ENCODE data around the gene ATP6V0D1. TPM values are rescaled to one million over a fixed set of nuclear protein-coding genes. Genes with fewer than 3 reads are reported as not detected.

Gene ATP6V0D1
- total RNA-seq, 1 donor from 2014 or later: 143 TPM

DNA sequence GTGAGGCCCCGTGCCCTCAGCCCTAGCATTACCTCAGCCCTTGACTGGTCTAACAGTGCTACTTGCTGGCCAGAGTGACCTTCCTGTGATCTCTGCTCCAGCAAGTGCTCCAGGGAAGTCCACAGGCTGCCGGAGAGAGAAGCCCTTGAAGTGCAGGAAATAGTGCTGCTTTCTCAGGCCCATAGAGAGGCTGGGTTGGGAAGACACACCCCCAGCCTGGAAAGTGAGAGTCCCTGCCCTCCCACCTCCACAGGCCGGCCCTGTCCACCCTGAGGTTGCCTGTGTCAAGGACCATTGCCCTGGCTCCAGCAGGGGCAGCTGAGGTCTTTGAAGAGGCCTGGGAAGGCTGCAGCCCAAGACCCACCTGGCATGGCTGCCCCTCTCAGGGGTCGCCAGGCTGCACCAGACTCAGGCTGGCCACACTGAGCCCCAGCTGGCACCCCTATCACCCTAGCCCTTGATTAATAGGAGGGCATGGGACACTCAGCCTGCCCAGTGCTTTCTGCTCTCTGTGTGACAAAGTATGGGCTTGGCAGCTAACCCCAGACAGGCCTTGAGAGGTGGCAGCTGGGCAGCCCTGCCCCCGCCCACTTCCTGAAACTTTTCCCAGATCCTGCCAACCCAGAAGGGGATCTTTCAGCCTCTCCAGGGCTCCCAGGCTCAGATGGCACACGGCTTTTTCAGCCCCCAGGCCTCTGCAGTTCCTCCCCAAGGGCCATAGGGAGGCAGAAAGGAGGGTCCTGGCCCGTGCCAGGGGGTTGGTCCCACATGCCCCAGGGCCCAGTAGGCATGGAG is 21.7 kb downstream of the ATP6V0D1 start:
- peak overlapping the region; percentile 77 for H3K27ac ChIP-seq
- TF ChIP-seq, protein P1, sequence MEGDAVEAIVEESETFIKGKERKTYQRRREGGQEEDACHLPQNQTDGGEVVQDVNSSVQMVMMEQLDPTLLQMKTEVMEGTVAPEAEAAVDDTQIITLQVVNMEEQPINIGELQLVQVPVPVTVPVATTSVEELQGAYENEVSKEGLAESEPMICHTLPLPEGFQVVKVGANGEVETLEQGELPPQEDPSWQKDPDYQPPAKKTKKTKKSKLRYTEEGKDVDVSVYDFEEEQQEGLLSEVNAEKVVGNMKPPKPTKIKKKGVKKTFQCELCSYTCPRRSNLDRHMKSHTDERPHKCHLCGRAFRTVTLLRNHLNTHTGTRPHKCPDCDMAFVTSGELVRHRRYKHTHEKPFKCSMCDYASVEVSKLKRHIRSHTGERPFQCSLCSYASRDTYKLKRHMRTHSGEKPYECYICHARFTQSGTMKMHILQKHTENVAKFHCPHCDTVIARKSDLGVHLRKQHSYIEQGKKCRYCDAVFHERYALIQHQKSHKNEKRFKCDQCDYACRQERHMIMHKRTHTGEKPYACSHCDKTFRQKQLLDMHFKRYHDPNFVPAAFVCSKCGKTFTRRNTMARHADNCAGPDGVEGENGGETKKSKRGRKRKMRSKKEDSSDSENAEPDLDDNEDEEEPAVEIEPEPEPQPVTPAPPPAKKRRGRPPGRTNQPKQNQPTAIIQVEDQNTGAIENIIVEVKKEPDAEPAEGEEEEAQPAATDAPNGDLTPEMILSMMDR (IDR thresholded peaks at IDR 0.05): no peak
- intact Hi-C loops (cut with DNase I): no loop called here
- H3K27me3 ChIP-seq: no peaks in the 10 kb centered on the region
- H3K36me3 ChIP-seq: peaks cover 11% of the 10 kb centered on the region
- DNase-seq: peak; percentile 82
- H3K4me1 ChIP-seq: peaks cover 66% of the 10 kb centered on the region
- H3K9me3 ChIP-seq: no peaks in the 10 kb centered on the region
- peak; percentile 71 for ATAC-seq
- H3K4me3 ChIP-seq: no peak overlapping the region

DNA sequence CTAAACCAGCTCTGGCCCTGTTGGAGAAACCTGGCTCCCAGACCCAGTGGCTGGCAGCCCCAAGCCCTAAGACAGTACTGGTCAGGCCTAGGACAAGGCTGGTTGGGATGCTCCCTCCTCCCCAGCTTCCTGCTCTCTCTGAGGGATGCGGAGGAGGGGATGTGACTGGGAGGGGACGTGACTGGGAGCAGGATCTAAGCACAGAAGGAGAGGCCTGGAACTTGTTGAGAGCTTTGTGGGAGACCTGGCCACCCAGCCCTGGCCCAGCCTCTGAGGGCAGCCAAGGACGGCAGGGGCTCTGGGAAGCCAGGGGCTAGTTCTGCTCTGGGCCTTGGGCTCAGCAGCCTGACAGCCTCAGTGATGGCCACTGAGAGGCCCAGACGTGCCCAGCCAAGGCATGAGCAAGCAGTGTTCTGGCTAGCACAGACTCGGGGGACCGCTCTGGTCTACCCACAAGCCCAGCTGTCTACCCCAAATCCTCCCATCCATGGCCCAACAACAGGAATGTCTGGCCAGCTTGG is 22.8 kb downstream of the ATP6V0D1 start:
- Histone ChIP-seq H3K4me3 (no peak overlapping the region), H3K27me3 (no peaks in the 10 kb centered on the region), H3K9me3 (no peaks in the 10 kb centered on the region), H3K27ac (peak overlapping the region; percentile 77), H3K4me1 (peaks cover 66% of the 10 kb centered on the region), H3K36me3 (peaks cover 18% of the 10 kb centered on the region)
- no peak for ATAC-seq
- TF ChIP-seq, protein P1 (IDR thresholded peaks at IDR 0.05): no peak
- no peak for DNase-seq
- intact Hi-C loops (cut with DNase I): no loop called here

DNA sequence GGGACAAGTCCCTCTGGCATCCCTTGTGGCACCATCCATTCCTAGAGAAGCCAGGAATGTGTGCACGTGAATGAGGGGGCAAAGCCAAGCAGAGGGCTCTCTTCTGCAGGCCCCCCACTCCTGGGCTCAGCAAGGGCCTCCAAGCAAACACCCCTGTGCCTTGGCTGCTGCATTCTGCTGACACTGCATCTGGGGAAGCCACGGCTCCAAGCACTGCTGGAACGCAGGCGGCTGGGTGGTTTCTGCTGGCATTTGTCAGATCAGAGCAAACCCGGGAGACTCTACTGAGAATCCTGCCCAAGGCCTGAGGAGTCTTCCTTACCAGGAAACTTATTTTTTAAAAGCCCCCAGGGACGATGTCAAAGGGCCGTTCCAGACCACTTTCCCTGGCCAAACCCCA is 23.3 kb downstream of the ATP6V0D1 start:
- Histone ChIP-seq H3K9me3 (no peaks in the 10 kb centered on the region), H3K4me3 (no peak overlapping the region), H3K27ac (peak overlapping the region; percentile 77), H3K36me3 (peaks cover 22% of the 10 kb centered on the region), H3K27me3 (no peaks in the 10 kb centered on the region), H3K4me1 (peaks cover 64% of the 10 kb centered on the region)
- DNase-seq (no peak), ATAC-seq (no peak)
- intact Hi-C loops (cut with DNase I): no loop called here
- TF ChIP-seq, protein P1 (IDR thresholded peaks at IDR 0.05): no peak

DNA sequence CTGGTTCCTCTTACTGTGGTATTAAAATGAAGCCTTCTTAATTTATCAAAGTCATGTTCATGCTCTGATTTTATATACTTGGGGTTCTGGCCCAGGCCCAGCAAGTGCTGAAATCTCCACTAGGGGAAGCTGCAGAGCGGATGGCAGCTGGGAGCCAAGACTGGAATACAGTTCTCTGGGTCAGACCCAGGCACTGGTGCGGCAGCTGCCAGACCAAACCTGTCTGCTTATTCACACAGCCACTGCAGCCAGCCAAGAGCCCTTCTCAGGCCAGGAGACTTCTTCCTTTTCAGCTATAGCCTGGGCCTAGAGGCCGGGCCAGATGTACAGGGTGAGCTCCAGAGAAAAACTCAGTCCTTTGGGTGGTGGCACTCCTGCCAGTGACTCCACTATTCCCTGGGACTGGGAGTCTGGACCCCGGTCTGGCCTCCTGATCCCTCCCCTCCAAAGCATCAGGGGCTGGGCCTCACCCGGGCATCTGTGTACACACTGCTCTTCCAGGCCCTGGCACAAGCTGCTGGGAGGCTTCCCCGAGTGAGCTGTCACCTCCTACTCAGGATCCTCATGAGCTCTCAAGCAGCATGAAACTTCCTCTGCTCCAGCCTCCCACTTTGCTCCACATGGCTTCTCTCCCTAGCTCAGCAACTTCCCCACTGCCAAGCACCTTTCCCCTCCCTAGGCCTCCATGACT is 24.4 kb downstream of the ATP6V0D1 start:
- H3K4me1 ChIP-seq: peaks cover 65% of the 10 kb centered on the region
- no peak overlapping the region for H3K4me3 ChIP-seq
- H3K27ac ChIP-seq: no peak overlapping the region
- TF ChIP-seq, protein P1 (IDR thresholded peaks at IDR 0.05): peak; percentile 52
- H3K27me3 ChIP-seq: no peaks in the 10 kb centered on the region
- peaks cover 33% of the 10 kb centered on the region for H3K36me3 ChIP-seq
- DNase-seq (no peak), ATAC-seq (peak; percentile 4)
- no peaks in the 10 kb centered on the region for H3K9me3 ChIP-seq
- intact Hi-C loops (cut with DNase I): no loop called here

GRCh38 chr16:67454852-67455251 is 26.1 kb downstream of the ATP6V0D1 start:
- ATAC-seq: no peak
- DNase-seq: no peak
- H3K9me3 ChIP-seq: no peaks in the 10 kb centered on the region
- H3K4me3 ChIP-seq: no peak overlapping the region
- peaks cover 56% of the 10 kb centered on the region for H3K4me1 ChIP-seq
- no peak overlapping the region for H3K27ac ChIP-seq
- H3K27me3 ChIP-seq: no peaks in the 10 kb centered on the region
- peaks cover 37% of the 10 kb centered on the region for H3K36me3 ChIP-seq
- TF ChIP-seq, protein P1 (IDR thresholded peaks at IDR 0.05): no peak
- intact Hi-C loops (cut with DNase I): no loop called here

Measured in upper lobe of right lung (tissue), 1 donor.